ENCODE results near the gene NEMP1. TPM values are rescaled to one million over a fixed set of nuclear protein-coding genes. Genes with fewer than 3 reads are reported as not detected.
"Not testable (repeated sequence)": the region's sequence is repeated elsewhere in the genome, so short reads cannot be mapped to it uniquely, and the experiment has no call there.

Gene NEMP1
- total and polyA plus RNA-seq, 4 donors = 1.4 to 10.9 (median 3.2) TPM

DNA sequence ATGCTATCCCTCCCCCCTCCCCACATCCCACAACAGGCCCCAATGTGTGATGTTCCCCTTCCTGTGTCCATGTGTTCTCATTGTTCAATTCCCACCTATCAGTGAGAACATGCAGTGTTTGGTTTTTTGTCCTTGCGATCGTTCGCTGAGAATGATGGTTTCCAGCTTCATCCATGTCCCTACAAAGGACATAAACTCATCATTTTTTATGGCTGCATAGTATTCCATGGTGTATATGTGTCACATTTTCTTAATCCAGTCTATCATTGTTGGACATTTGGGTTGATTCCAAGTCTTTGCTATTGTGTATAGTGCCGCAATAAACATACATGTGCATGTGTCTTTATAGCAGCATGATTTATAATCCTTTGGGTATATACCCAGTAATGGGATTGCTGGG lies 25.4 kb downstream of the NEMP1 start:
- not testable (repeated sequence) for H3K27me3 ChIP-seq (ENCODE audit: control insufficient read depth in 4 of 4, insufficient read depth in 4 of 4, low read length in 3 of 4); H3K4me1 ChIP-seq (ENCODE audit: control insufficient read depth in 4 of 4, insufficient read depth in 4 of 4, low read length in 3 of 4); H3K4me3 ChIP-seq (ENCODE audit: low read depth in 1 of 3, low read length in 3 of 3); H3K36me3 ChIP-seq (ENCODE audit: control insufficient read depth in 4 of 4, insufficient read depth in 3 of 4, low read depth in 1 of 4, low read length in 3 of 4); H3K9ac ChIP-seq (ENCODE audit: low read depth in 1 of 2, low read length in 2 of 2); H3K27ac ChIP-seq (ENCODE audit: low read depth in 1 of 2, low read length in 2 of 2); H3K9me3 ChIP-seq (ENCODE audit: control insufficient read depth in 4 of 4, low read length in 3 of 4); DNase-seq (ENCODE audit: low spot score)
- 97% methylated on average over 4 of the region's 4 CpGs for WGBS

- TF ChIP-seq EGR1 (IDR thresholded peaks at IDR 0.05; ENCODE audit: low read depth in 2 of 2) (no peak), GABPA (IDR thresholded peaks at IDR 0.05 in 1 of 2, conservative IDR thresholded peaks at IDR 0.05 in 1 of 2) (no peak), ZBTB33 (IDR thresholded peaks at IDR 0.05) (no peak), RAD21 (IDR thresholded peaks at IDR 0.05) (no peak), FOXA2 (IDR thresholded peaks at IDR 0.05) (no peak), SP1 (IDR thresholded peaks at IDR 0.05) (no peak), YY1 (IDR thresholded peaks at IDR 0.05) (no peak), ATF3 (IDR thresholded peaks at IDR 0.05) (no peak), TAF1 (conservative IDR thresholded peaks at IDR 0.05) (no peak), JUND (IDR thresholded peaks at IDR 0.05) (no peak)
- TF ChIP-seq, protein P1, sequence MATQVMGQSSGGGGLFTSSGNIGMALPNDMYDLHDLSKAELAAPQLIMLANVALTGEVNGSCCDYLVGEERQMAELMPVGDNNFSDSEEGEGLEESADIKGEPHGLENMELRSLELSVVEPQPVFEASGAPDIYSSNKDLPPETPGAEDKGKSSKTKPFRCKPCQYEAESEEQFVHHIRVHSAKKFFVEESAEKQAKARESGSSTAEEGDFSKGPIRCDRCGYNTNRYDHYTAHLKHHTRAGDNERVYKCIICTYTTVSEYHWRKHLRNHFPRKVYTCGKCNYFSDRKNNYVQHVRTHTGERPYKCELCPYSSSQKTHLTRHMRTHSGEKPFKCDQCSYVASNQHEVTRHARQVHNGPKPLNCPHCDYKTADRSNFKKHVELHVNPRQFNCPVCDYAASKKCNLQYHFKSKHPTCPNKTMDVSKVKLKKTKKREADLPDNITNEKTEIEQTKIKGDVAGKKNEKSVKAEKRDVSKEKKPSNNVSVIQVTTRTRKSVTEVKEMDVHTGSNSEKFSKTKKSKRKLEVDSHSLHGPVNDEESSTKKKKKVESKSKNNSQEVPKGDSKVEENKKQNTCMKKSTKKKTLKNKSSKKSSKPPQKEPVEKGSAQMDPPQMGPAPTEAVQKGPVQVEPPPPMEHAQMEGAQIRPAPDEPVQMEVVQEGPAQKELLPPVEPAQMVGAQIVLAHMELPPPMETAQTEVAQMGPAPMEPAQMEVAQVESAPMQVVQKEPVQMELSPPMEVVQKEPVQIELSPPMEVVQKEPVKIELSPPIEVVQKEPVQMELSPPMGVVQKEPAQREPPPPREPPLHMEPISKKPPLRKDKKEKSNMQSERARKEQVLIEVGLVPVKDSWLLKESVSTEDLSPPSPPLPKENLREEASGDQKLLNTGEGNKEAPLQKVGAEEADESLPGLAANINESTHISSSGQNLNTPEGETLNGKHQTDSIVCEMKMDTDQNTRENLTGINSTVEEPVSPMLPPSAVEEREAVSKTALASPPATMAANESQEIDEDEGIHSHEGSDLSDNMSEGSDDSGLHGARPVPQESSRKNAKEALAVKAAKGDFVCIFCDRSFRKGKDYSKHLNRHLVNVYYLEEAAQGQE (IDR thresholded peaks at IDR 0.05) = no peak
- TF ChIP-seq, protein P2, sequence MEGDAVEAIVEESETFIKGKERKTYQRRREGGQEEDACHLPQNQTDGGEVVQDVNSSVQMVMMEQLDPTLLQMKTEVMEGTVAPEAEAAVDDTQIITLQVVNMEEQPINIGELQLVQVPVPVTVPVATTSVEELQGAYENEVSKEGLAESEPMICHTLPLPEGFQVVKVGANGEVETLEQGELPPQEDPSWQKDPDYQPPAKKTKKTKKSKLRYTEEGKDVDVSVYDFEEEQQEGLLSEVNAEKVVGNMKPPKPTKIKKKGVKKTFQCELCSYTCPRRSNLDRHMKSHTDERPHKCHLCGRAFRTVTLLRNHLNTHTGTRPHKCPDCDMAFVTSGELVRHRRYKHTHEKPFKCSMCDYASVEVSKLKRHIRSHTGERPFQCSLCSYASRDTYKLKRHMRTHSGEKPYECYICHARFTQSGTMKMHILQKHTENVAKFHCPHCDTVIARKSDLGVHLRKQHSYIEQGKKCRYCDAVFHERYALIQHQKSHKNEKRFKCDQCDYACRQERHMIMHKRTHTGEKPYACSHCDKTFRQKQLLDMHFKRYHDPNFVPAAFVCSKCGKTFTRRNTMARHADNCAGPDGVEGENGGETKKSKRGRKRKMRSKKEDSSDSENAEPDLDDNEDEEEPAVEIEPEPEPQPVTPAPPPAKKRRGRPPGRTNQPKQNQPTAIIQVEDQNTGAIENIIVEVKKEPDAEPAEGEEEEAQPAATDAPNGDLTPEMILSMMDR (IDR thresholded peaks at IDR 0.05; ENCODE audit: low read depth, low read length, missing input control) = no peak
- TF ChIP-seq, protein P3, sequence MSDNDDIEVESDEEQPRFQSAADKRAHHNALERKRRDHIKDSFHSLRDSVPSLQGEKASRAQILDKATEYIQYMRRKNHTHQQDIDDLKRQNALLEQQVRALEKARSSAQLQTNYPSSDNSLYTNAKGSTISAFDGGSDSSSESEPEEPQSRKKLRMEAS (IDR thresholded peaks at IDR 0.05) = no peak
- Histone ChIP-seq H3K4me3 (ENCODE audit: low read depth in 1 of 3, low read length in 3 of 3) (no peak overlapping the region), H3K9me3 (ENCODE audit: control insufficient read depth in 4 of 4, low read length in 3 of 4) (no peaks in the 10 kb centered on the region), H3K36me3 (ENCODE audit: control insufficient read depth in 4 of 4, insufficient read depth in 3 of 4, low read depth in 1 of 4, low read length in 3 of 4) (no peaks in the 10 kb centered on the region), H3K4me1 (ENCODE audit: control insufficient read depth in 4 of 4, insufficient read depth in 4 of 4, low read length in 3 of 4) (no peaks in the 10 kb centered on the region), H3K27ac (ENCODE audit: low read depth in 1 of 2, low read length in 2 of 2) (no peak overlapping the region), H3K9ac (ENCODE audit: low read depth in 1 of 2, low read length in 2 of 2) (no peak overlapping the region), H3K27me3 (ENCODE audit: control insufficient read depth in 4 of 4, insufficient read depth in 4 of 4, low read length in 3 of 4) (no peaks in the 10 kb centered on the region)
- DNase-seq (ENCODE audit: low spot score) = no peak
- WGBS = 90% methylated on average over 1 of the region's 1 CpG
These were observed 27.6 kb downstream of the NEMP1 start for GRCh38 chr12:57051011-57051410.

All from liver (tissue), 9 donors.